Peyer's patch (tissue), 4 donors: Measurements from ENCODE around the gene MEX3B.

Experiments used
- CTCF ChIP-seq, 6 experiments: fragments of 450-650 bp in 4 of 6; fragments of 200-600 bp in 2 of 6; sonication (generic) in 1 of 6; IDR thresholded peaks; one replicate each; pipeline ENCODE4 v1.5.1; 2017 to 2019; ENCODE audit warnings: antibody characterized with exemption in 6 of 6, mild to moderate bottlenecking in 3 of 6, moderate library complexity in 1 of 6
- POLR2A ChIP-seq, 2 donors: fragments of 450-650 bp; IDR thresholded peaks; one replicate each; pipeline ENCODE4 v1.5.1; 2017; ENCODE audit warnings: antibody characterized with exemption in 2 of 2, mild to moderate bottlenecking in 2 of 2, moderate library complexity in 2 of 2

- no peak for TF ChIP-seq CTCF (IDR thresholded peaks at IDR 0.05)
- no peak for TF ChIP-seq POLR2A (IDR thresholded peaks at IDR 0.05)
These were observed 5.8 kb upstream of the MEX3B start for GRCh38 chr15:82051664-82052063.
